Measurements from ENCODE around the gene DIAPH1. TPM values are rescaled to one million over a fixed set of nuclear protein-coding genes. Genes with fewer than 3 reads are reported as not detected.

DIAPH1 gene
- total RNA-seq, 4 donors from 2014 or later, result 27.7 to 69.4 (median 30.2) TPM

- H3K4me1 ChIP-seq, result peaks cover 0 to 3% of the 10 kb centered on the region in 2 donors
- H3K27me3 ChIP-seq, result no peaks in the 10 kb centered on the region
- no peak overlapping the region for H3K4me3 ChIP-seq
- TF ChIP-seq CTCF (IDR thresholded peaks at IDR 0.05) (no peak), POLR2A (IDR thresholded peaks at IDR 0.05) (no peak)
- intact Hi-C loops (cut with DNase I; ENCODE audit: low total_unique reads), result no loop called here
- no peak for DNase-seq
- H3K27ac ChIP-seq, result peak overlapping the region; percentile 50 to 71
- no peaks in the 10 kb centered on the region for H3K9me3 ChIP-seq
- no peaks in the 10 kb centered on the region for H3K36me3 ChIP-seq
These were observed 13.1 kb downstream of the DIAPH1 start for GRCh38 chr5:141605523-141606277.

DNA sequence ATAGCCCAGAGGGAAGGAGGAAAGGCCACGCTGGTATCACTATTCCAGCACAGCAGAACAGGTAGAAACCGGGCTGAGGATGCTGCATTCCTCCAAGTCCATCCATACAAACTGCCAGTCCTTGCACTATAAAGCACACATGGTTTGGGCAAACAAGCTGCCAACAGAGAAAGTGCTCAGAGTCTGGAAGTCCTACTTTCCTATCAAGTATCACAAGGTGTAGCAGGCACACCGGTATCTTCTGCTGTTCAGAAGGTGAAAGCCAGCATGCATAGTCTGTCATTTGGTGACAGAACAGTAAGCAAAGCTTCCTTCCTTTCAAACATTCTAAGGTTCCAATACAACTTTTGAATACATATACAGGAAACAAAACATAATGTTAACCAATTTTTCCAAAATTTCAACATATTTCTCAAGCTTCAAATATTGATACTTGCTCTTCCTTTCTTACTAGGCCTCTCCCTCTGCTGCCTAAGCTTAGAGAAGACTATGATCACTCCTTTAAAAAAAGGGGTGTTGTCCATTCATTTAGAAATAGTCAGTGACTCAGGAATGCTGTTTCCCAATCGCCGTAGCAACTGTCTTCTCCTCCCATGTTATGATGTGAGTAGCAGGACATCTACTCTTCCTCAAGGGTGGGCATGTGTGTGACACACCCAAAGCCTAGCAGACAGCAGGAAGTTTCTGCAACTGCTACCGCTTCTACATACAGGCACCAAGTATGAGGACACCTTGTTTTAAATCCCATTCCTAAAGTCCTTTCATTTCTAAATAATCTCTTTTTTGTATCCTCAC, 14.7 kb downstream of the DIAPH1 start:
- no peaks in the 10 kb centered on the region for H3K9me3 ChIP-seq
- intact Hi-C loops (cut with DNase I; ENCODE audit: low total_unique reads), result no loop called here
- no peak for TF ChIP-seq CTCF (IDR thresholded peaks at IDR 0.05)
- TF ChIP-seq POLR2A (IDR thresholded peaks at IDR 0.05), result no peak
- H3K4me1 ChIP-seq, result peaks cover 0 to 3% of the 10 kb centered on the region in 2 donors
- H3K4me3 ChIP-seq, result no peak overlapping the region
- peak overlapping the region; percentile 23 to 71 for H3K27ac ChIP-seq
- DNase-seq, result peak; percentile 44 to 65
- no peaks in the 10 kb centered on the region for H3K27me3 ChIP-seq
- H3K36me3 ChIP-seq, result no peaks in the 10 kb centered on the region

DNA sequence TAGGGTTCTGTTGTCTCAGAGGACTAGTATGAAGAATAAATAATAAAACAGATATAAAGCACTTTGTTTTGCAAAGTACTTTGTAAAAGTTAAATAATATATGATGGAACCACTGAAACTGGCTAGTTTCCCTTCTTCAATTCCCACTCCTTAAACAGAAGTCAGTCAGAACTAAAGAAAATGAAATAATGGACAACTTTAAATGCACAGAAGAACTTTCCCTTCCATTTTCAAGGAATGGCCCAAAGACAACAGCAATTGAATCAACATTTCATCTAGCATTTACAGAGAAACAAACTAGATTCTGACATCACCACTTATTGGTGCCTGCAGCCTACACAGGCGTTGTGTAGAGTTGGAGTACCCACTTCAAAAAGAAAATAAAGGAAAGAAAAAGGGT, 16.2 kb downstream of the DIAPH1 start:
- no peak for DNase-seq
- H3K9me3 ChIP-seq, result no peaks in the 10 kb centered on the region
- H3K4me3 ChIP-seq, result no peak overlapping the region
- no peaks in the 10 kb centered on the region for H3K36me3 ChIP-seq
- intact Hi-C loops (cut with DNase I; ENCODE audit: low total_unique reads), result no loop called here
- no peaks in the 10 kb centered on the region for H3K27me3 ChIP-seq
- TF ChIP-seq POLR2A (IDR thresholded peaks at IDR 0.05), result no peak
- no peak for TF ChIP-seq CTCF (IDR thresholded peaks at IDR 0.05)
- H3K27ac ChIP-seq, result peak overlapping the region in 1 of 2 donors; percentile 6
- peaks cover 0 to 3% of the 10 kb centered on the region in 2 donors for H3K4me1 ChIP-seq

GRCh38 chr5:141598391-141599345, 20.1 kb downstream of the DIAPH1 start:
- no peaks in the 10 kb centered on the region for H3K4me1 ChIP-seq
- intact Hi-C loops (cut with DNase I; ENCODE audit: low total_unique reads), result no loop called here
- TF ChIP-seq CTCF (IDR thresholded peaks at IDR 0.05) (no peak), POLR2A (IDR thresholded peaks at IDR 0.05) (no peak)
- DNase-seq, result no peak
- no peaks in the 10 kb centered on the region for H3K27me3 ChIP-seq
- H3K4me3 ChIP-seq, result no peak overlapping the region
- no peaks in the 10 kb centered on the region for H3K9me3 ChIP-seq
- no peaks in the 10 kb centered on the region for H3K36me3 ChIP-seq
- H3K27ac ChIP-seq, result no peak overlapping the region
